OCI-M2 (cell line): ENCODE results near the gene ANO10.
"Not testable (repeated sequence)": the region's sequence is repeated elsewhere in the genome, so short reads cannot be mapped to it uniquely, and the experiment has no call there.

ENCODE experiments used
- DNase-seq: peaks from one replicate; lab custom pipeline; 2025; ENCODE audit not compliant: unreplicated experiment; lab: John Stamatoyannopoulos, UW

ANO10 gene

DNA sequence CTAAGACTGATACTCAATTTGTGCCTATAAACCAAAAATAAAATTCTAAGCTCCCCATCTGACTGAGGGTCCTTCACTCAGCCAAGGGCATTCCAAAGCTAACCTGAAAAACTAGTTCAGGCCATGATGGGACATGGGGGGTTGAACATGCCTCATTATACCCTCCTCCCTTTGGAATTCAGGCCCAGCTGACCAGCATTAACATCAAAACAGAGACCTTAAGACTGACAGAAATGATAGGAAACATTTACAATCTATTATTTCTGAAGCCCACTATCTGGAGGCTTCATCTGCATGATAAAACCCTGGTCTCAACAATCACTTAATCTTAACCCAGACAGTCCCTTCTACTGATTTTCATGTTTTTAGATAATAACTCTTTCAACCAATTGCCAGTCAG is 140.4 kb downstream of the ANO10 start:
- no peak for DNase-seq

DNA sequence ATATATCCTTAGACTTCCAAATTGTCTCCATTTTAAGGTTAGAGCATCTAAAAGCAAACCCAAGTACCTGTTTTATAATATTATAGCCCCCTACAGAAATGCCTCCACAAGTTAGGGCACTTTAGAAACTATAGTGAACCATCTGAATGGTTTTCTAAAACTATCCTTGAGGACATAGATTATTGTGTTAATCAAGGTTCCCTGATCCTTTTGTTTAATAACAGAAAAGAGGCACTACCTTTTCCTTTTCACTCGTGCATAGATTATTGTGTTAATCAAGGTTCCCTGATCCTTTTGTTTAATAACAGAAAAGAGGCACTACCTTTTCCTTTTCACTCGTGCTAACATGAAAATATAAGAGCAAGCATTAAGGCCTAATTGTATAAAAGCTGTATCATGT is 143.0 kb downstream of the ANO10 start:
- DNase-seq: not testable (repeated sequence)

DNA sequence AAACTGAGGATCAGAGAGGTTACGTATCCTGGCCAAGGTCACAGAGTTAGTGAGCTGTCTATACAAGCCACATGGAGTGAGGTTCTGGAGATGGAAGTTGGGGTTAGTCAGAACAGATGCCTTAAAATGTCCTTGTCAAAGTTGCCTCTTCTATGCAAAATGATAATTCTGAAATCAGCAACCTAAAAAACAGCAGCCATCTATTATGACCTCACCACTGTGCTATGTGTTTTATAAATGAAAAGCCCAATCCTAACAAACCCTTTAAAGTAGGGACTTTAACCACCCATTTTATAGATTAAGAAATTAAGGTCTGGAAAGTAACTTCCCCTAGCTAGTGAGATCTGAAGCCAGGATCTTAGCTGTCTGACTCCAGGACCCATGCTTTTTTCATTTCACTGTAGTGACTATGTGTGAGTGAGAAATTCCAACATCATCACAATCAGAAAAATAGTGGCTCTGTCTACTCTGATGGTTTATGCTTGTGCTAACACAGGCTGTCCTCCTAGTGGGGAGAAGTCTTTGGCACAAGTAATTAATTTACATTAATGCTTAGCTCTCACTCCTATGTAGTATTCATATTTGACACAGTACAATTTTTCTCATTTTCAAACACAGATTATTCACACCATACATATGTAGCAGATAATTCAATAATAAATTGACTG is 143.6 kb downstream of the ANO10 start:
- no peak for DNase-seq

DNA sequence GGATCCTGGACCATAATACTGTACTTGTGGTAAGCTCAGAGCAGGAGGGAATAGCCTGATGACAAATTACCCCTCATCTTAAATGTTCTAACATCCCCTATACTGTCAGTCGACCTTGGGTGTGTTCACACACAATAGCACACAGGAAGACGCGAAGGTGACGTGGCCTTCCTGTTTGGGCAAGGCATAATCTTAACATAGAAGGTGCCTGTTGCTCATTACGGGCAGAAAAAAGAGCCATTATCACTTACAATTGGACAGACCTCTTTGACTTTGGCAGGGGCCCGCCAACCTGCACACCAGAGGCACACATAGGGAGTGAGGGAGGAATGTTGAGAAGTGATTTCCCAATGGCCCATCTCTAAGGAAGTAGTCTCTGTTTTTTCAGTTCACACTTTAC is 144.2 kb downstream of the ANO10 start:
- no peak for DNase-seq

DNA sequence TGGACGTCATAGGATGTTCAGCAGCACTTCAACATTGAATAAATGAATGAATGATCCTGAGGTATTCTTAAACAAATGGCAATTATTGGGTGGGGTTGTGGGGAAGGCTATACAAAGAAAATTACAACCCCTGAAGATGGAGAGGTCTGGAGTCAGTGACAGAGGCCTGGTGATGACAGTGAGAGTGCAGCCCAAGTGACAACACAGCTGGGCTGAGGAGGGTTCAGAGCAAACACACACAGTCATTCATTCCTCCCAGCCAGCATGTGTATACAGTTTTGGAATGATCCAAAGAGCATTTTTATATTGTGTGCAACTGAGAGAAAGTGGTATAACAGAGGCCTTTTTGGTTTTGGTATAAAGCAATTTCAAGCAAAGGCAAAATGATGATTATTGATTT is 148.1 kb downstream of the ANO10 start:
- DNase-seq: no peak

DNA sequence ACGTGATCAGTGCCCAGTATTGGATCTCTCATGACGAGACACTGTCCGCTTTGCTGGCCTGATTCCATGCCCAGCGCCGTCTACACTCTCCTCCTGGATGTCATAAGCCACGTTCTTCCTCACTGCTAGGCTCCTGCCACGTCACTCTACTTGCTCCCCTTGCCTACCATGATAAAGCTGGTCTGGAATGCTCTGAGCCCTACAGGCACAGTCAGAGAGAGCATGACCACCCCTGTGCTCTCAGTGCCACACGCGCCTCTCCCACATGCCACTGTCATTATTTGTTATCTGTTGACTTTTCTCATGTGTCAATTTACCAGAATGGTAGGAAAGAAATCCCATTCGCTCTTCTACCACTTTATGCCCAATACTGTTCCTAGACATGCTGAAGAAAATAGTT is 148.6 kb downstream of the ANO10 start:
- DNase-seq: no peak

DNA sequence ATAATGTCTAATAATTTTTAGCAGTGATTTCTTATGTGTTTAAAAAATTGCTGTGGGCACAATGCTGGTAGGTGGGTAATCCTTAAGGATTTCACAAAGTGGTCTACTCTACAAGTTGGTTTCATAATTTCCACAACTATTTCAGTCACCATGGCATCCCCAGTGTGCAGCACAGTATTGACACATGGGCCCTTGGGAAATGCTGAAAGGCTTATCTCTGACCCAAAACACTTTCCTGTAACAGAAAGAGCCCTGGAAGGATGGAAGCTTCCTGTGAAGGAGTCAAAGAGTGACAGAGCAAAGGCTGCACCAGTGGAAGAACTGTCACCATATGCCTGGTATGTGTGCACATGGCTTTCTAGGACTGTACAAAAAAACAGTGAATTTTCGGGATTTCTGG is 153.7 kb downstream of the ANO10 start:
- DNase-seq: no peak

DNA sequence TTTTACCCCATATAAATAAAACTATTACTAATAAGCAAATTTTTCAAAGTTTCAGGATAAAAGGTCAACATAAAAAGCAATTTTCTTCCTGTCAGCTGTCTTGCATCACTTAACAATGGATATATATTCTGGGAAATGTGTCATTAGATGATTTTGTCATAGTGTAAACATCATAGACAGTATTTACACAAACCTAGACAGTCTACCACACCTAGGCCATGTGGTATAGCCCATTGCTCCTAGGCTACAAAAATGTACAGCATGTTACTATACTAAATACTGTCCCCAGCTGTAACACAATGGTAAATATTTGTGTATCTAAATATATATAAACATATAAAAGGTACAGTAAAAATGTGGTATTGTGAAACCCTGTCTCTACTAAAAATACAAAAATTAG is 156.7 kb downstream of the ANO10 start:
- no peak for DNase-seq

DNA sequence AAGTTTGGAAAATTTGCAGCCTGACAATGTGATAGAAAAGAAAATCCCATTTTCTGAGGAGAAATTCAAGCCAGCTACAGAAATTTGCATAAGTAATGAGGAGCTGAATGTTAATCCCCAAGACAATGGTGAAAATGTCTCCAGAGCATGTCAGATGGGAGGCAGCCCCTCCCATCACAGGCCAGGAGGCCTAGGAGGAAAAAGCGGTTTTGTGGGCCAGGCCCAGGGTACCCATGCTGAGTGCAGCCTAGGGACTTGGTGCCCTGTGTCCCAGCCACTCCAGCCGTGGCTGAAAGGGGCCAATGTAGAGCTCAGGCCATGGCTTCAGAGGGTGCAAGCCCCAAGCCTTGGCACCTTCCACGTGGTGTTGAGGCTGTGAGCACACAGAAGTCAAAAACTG is 159.2 kb downstream of the ANO10 start:
- not testable (repeated sequence) for DNase-seq

DNA sequence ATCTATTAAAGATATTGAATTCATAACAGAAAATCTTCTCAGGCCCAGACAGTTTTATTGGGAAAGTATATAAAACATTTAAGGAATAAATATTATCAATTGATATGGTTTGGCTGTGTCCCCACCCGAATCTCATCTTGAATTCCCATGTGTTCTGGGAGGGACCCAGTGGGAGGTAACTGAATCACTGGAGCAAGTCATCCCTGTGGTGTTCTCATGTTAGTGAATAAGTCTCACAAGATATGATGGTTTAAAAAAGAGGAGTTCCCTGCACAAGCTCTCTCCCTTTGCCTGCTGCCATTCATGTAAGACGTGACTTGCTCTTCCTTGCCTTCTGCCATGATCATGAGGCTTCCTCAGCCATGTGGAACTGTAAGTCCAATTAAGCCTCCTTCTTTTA is 160.5 kb downstream of the ANO10 start:
- DNase-seq: no peak

DNA sequence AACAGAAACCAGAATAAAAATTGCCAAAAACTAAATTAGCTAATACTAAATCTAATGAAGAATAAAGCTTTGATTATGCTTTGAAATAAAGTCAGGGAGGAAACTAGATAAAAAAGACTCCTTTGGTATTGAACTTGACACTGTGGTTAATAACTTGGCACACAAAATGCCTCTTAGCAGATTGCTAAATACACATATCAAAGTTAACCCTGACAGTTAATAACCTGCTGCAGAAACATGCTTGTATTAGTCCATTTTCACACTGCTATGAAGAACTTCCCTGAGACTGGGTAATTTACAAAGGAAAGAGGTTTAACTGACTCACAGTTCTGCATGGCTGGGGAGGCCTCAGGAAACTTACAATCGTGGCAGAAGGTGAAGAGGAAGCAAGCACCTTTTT is 164.8 kb downstream of the ANO10 start:
- DNase-seq: not testable (repeated sequence)

DNA sequence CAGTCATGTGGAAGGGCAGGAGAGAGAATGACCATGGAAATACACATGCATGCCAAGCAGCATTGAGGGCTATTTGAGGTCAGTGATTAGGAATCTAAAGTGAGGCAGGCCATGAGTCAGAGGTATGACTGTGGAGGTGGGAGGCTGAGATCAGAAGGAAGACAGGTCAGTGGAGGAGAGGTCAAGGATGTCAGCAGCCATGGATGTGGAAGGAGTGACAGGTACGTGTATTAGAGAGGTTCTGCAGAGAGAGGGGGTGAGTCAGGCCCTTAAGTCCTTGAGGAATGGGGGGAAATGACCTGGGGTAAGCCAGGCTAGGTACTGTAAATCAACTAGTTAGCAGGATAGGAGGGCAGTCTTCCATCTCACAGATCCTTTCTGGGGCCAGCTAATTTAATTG is 166.6 kb downstream of the ANO10 start:
- DNase-seq: no peak

DNA sequence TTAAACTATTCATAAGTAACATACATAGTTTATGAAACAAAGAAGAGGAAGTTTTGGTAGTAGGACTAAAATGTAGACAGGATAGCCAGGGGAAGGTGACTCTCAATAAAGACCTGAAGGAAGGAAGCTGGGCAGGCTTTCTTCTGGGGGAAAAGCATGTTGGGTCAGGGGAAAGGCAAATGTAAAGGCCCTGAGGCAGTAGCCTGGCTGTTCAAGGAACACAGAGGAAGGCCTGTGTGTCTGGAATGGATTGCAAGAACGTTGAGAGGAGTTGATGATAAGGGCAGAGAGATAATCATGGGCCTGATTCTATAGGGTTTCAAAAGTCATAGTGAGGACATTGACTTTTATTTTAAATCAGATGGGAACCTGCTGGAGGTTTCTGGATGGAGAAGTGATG is 167.8 kb downstream of the ANO10 start:
- DNase-seq: no peak

DNA sequence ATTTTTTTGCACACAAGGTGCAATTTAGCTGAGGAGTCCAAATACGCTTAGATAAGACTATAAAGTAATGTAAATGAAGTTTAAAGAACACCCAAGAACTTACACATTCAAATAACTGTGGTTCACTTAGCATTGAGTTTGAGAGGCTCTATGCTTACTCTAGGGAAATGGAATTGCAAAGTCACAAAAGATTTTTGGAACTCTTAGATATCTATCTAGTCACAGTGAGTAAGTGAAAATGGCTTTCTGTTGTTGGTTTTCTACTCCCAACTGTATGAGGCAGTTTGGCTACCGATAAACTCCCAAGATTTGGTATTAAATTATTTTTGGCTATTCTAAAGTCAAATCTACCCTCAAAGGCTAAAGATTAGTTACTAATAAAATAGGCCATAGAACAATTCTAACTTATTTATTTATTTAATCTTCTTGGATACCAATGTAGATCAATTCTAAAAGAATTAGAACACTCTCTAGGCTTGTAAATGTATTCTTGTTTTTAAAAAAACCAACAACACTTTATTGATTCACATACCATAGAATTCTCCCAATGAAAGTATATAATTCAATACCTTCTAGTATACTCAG is 170.0 kb downstream of the ANO10 start:
- DNase-seq: no peak

DNA sequence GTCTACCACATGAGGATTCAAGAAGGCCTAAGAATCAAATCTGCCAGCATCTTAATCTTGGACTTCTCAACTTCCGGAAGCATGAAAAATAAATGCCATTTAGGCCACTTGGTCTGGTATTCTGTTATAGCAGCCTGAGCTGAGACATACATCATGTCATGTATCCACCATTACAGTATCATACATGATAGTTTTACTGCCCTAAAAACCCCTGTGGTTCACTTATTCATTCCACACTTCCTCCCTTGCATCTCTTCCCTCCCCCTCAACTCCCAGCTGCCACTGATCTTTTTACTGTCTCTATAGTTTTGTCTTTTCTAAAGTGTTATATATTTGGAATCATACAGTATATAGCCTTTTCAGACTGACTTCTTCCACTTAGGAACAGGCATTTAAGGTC is 173.7 kb downstream of the ANO10 start:
- DNase-seq: no peak

DNA sequence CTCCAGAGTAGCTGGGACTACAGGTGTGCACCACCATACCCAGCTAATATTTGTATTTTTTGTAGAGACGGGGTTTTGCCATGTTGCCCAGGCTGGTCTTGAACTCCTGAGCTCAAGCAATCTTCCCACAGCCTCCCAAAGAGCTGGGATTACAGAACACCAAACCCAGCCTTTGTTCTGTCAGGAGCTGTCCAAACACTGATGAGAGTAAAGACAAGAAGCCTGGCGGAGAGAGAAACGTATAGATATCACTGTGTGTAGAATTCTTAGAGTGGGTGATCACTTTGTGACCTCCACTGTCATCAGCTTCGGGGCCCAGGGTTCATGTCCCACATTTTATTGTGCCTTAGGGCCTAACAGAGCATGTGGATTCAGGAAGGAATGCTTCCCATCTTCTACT is 176.0 kb downstream of the ANO10 start:
- DNase-seq: no peak

DNA sequence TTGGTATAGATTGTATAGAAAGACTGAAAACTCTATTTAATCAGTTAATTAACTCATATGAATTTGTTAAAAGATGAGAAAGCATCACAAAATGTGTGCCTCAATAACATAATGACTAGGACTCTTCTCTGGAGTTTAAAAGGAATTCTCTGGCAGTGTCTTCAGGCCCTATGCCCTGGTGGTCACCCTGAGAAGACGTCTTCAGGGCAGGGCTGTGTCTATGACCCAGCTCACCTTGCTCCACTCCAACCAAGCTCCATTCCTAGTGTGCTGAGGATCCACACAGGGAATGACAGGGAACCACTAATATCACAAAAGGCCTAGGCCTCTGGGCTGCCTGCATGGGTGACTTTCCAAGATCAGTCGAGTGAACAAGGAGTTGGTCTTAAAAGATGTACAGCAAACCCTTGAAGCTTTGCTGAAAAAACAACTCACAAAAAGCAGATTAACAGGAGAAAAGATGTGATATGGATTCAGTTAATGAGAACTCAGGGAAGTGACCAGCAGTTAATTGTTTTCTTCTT is 178.9 kb downstream of the ANO10 start:
- DNase-seq: no peak

DNA sequence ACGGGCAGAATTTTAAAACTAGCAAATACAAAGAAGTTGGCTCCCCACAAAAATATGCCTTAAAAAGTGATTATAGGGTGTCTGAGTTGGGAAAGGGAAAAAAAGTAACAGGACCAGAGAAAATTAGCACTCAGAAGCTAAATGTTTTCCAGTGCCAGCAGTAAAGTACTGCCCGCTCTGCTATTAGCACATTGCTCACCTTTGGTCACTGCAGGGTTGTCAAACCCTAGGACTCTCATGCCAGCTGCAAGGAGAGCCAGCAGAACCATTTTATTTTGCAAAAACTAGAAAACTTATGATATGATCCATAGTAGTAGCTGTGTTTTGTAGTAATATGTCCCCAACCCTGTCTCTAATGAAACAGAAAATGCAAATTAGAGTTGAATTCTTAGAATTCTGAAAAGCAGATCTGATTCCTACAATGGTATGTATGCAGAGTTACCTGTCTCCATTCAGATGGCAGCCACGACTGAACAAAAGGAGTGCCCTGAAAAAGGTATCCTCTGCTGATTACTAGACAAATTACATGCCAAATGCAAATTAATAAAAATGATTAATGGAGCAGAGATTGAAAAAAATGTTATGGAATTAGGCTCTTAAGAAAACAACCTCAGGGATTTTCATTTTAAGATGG is 185.2 kb downstream of the ANO10 start:
- DNase-seq: no peak

DNA sequence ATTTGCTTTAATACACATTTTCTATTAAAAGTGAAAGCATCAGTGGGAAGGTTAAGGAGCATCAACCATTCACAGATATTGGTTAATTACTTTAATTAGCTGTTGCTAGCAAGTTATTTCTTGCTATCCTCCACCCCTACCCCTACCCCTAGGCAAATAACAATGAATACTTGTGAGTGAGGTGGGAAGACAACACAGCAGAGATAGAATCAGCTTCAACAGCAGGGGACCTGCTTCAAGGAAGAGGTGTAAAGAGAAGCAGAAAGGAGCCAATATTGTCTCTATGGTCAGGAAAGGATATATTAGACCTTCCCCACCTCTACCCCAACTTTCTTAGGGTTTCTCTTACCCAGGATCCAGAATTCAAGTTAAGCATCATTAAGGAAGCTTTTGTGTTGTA is 186.1 kb downstream of the ANO10 start:
- DNase-seq: no peak

DNA sequence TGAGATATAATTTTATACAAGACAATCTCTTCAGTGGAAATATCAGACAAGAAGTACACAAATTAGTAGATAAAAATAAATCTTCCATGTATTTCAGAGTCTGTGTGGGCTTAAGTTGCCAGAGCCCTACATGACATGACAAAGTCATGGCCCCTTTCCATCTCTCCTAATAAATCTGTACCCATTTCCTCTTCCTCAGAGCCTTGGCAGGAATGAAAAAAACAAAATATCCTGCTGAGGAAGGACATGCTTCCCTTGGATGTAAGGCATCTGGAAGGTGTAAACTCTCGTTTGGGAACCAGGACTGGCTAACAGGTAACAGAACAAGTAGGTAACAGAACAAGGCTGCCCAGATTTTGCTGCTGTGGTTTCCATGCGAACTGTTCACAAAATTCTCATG is 187.4 kb downstream of the ANO10 start:
- no peak for DNase-seq

DNA sequence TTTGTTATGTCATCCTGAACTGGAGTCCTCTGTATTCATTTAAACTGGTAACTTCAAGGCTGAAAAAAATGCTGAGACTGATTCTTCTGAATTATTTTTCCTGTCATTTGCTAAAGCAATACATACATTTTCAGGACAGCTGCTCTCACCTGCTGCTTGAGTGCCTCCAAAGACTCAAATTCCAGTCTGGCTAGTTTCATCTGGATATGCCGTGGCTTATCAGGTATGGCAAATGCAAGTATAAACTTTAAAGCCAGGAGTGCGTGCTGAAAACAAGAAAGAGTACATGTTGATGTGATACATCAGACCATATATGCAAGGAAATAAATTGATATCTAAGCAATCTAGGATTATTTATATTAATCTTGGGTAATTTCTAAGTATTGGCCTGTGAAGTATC is 189.3 kb downstream of the ANO10 start:
- no peak for DNase-seq

DNA sequence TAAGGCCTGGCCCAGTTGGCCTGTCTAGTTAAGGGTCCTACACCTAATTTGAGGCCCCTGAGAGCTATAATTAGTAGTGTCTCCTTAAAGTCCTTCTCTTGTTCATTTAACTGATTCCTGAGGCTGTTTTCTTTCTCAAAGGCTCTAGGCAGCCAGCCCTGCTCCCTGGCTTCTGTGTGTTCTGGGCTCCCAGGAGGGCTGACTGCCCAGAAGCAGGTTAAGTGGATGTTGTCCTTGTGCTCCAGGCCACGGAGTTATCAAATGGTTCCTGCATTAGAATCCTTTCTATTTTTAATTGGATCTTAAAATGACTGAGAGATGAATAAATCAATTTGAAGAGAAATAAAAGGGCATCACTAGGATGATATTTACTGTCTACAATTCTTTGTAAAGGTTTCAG is 195.4 kb downstream of the ANO10 start:
- DNase-seq: no peak

DNA sequence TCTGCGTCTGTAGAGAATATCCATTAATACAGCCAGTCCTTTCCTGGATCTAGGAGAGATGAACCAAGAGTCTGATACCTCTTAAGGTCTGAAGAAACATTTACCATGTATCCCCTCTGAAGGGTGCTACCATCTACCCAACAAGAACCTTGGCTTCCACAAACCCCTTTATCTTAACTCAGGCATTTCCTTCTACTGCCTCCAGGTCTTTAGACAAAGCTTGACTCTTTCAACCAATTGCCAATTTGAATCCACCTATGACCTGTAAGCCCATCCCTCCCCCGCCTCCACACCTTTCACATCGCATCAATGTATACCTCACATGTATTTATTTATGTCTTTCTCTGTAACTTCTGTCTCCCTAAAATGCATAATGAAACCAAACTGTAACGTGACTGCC is 196.0 kb downstream of the ANO10 start:
- DNase-seq: no peak
